ENCODE measurements around the gene SHISA6. TPM values are rescaled to one million over a fixed set of nuclear protein-coding genes. Genes with fewer than 3 reads are reported as not detected.

Gene SHISA6
- total RNA-seq, 1 experiment from 2014 or later, result 2.9 TPM

GRCh38 chr17:11303773-11304394 lies 62.9 kb downstream of the SHISA6 start:
- Histone ChIP-seq H3K4ac (ENCODE audit: low read depth, low read length) (no peak overlapping the region), H2BK15ac (ENCODE audit: low read depth, low read length) (no peak overlapping the region), H2AFZ (ENCODE audit: low read length) (no peak overlapping the region), H2BK12ac (ENCODE audit: insufficient read length, low read depth, low read length) (no peak overlapping the region), H3K9me3 (ENCODE audit: control insufficient read depth, low read depth, low read length) (no peaks in the 10 kb centered on the region), H3K23ac (ENCODE audit: insufficient read length, low read depth, low read length) (no peak overlapping the region), H3K4me2 (ENCODE audit: insufficient read depth, insufficient read length, low read length) (no peak overlapping the region), H3K56ac (ENCODE audit: insufficient read length, low read depth, low read length) (no peak overlapping the region), H3K14ac (ENCODE audit: insufficient read depth, low read length) (no peak overlapping the region), H4K8ac (replicated peaks; ENCODE audit: insufficient read length, low read depth, low read length) (no peak overlapping the region), H3K18ac (ENCODE audit: insufficient read length, low read depth, low read length) (no peak overlapping the region), H3K79me1 (ENCODE audit: insufficient read depth, low read depth, low read length, poor library complexity, severe bottlenecking) (no peaks in the 10 kb centered on the region), H3T11ph (ENCODE audit: low read length) (no peak overlapping the region), H3K9ac (ENCODE audit: extremely low read depth, insufficient read length, low read length) (no peak overlapping the region), H2AK5ac (ENCODE audit: insufficient read length, low read length) (no peak overlapping the region), H4K20me1 (ENCODE audit: control insufficient read depth, insufficient read depth, insufficient read length) (no peaks in the 10 kb centered on the region), H3K4me1 (ENCODE audit: insufficient read depth, low read length) (peaks cover 4% of the 10 kb centered on the region; the same call in 1 of the 2 replicates), H3K23me2 (ENCODE audit: insufficient read length, low read depth, low read length, poor library complexity, severe bottlenecking) (no peaks in the 10 kb centered on the region), H3K79me2 (ENCODE audit: insufficient read depth, low read length) (no peaks in the 10 kb centered on the region), H2BK120ac (ENCODE audit: low read depth, low read length, poor library complexity, severe bottlenecking) (no peak overlapping the region), H4K5ac (ENCODE audit: insufficient read length, low read depth, low read length) (no peak overlapping the region), H3K27ac (ENCODE audit: insufficient read length, low read depth, low read length) (no peak overlapping the region), H4K91ac (ENCODE audit: insufficient read length, low read depth, low read length) (no peak overlapping the region), H3K27me3 (ENCODE audit: insufficient read depth, low read length) (no peaks in the 10 kb centered on the region), H2BK5ac (ENCODE audit: insufficient read length, low read length) (no peak overlapping the region), H2BK20ac (ENCODE audit: low read depth, low read length, poor library complexity, severe bottlenecking) (no peak overlapping the region)
- DNase-seq, result no peak
- Mint-ChIP-seq H3K27ac (no peak overlapping the region), H3K4me3 (no peak overlapping the region), H3K9me3 (peaks cover 7% of the 10 kb centered on the region in 2 experiments), H3K36me3 (ENCODE audit: insufficient read depth in 1 of 3, low read depth in 3 of 3) (peaks cover 0 to 7% (median 6%) of the 10 kb centered on the region in 3 experiments; a peak in 4 of 7 replicates), H3K27me3 (ENCODE audit: low read depth) (no peaks in the 10 kb centered on the region; the same call in 1 of the 2 replicates), H3K4me1 (peaks cover 6 to 11% of the 10 kb centered on the region in 2 experiments)
- WGBS (ENCODE audit: extremely low coverage, insufficient read length, low lambda C conversion rate), result no CpG with 5 or more reads among the region's 12 CpGs
- TF ChIP-seq CTCF (conservative IDR thresholded peaks at IDR 0.05), result no peak
